Hepatic stellate cell (primary cell): ENCODE measurements around the gene CDK13.
"Not testable (repeated sequence)": the region's sequence is repeated elsewhere in the genome, so short reads cannot be mapped to it uniquely, and the experiment has no call there.

Source experiments
- DNase-seq: peaks from one replicate; pipeline ENCODE4 v3.0.0; 2011; ENCODE audit warnings: low spot score

Gene CDK13

GRCh38 chr7:40148247-40148580, 198.2 kb downstream of the CDK13 start:
- DNase-seq, result not testable (repeated sequence)

DNA sequence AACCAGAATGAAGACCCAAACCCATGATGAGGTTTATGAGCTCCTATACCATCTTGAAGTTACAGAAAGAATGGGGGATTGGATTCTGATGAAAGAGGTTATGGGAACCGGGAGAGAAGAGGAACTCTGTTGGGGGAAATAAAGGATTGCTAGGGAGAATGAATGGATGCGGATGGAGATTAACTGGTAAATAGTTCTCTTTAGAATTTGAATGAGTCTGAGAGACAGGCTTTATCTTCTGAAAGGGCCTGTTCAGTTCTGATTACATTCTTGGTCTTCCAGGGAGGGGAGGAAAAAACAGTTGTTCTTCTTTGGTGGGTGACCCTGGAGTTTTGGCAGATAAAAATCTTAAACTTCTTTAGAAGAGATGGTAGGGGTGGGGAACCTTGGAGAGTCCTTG, 198.6 kb downstream of the CDK13 start:
- no peak for DNase-seq
